ENCODE measurements around the gene KCNMB4.

The KCNMB4 gene

DNA sequence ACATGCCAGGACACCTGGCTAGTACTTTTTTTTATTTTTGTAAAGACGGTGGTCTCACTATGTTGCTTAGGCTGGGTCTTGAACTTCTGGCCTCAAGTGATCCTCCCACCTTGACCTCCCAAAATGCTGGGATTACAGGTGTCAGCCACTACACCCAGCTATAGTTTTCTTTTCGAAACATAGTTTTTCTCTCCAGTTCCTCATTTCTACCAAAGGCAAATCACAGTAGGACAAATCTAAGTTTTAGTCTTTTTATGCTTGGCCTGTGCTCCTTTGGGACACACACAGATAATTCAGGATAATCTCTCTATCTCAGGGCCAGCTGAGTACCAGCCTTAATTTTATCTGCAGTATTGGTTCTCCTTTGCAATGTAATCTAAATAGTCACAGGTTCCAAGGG lies 100.7 kb downstream of the KCNMB4 start:
- no peaks in the 10 kb centered on the region for H3K27me3 ChIP-seq (ENCODE audit: insufficient read depth, poor library complexity, severe bottlenecking)
- no peak overlapping the region for H3K27ac ChIP-seq (replicated peaks)
- TF ChIP-seq SPI1 (IDR thresholded peaks at IDR 0.05; ENCODE audit: borderline replicate concordance, low read depth): peak; percentile 58; the same call in 1 of the 2 replicates
- TF ChIP-seq, protein P1, sequence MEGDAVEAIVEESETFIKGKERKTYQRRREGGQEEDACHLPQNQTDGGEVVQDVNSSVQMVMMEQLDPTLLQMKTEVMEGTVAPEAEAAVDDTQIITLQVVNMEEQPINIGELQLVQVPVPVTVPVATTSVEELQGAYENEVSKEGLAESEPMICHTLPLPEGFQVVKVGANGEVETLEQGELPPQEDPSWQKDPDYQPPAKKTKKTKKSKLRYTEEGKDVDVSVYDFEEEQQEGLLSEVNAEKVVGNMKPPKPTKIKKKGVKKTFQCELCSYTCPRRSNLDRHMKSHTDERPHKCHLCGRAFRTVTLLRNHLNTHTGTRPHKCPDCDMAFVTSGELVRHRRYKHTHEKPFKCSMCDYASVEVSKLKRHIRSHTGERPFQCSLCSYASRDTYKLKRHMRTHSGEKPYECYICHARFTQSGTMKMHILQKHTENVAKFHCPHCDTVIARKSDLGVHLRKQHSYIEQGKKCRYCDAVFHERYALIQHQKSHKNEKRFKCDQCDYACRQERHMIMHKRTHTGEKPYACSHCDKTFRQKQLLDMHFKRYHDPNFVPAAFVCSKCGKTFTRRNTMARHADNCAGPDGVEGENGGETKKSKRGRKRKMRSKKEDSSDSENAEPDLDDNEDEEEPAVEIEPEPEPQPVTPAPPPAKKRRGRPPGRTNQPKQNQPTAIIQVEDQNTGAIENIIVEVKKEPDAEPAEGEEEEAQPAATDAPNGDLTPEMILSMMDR (IDR thresholded peaks at IDR 0.05; ENCODE audit: insufficient read depth, low read length): no peak
- DNase-seq (ENCODE audit: low read depth in 1 of 2, low spot score in 1 of 2): no peak
- H3K4me3 ChIP-seq (replicated peaks; ENCODE audit: insufficient read depth, low read length): no peak overlapping the region

DNA sequence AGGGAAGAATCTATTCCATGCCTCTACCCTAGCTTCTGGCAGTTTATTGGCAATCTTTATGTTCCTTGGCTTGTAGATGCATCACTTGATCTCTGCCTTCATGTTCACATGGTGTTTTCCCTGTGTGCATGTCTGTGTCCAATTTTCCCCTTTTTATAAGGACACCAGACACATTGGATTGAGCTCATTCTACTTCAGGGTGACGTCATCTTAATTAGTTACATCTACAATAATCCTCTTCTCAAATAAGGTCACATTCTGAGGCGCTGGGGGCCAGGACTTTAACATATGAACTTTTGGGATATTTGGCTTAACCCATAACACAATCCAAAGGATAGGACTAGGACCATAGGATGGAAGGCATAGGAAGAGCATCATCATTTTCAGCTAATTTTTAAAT lies 101.4 kb downstream of the KCNMB4 start:
- TF ChIP-seq GABPA (IDR thresholded peaks at IDR 0.05; ENCODE audit: low read depth): no peak
- no peak for TF ChIP-seq POLR2AphosphoS5 (IDR thresholded peaks at IDR 0.05; ENCODE audit: low read depth)
- TF ChIP-seq, protein P1 (IDR thresholded peaks at IDR 0.05; ENCODE audit: insufficient read depth, low read length): no peak
- no peak for TF ChIP-seq SPI1 (IDR thresholded peaks at IDR 0.05; ENCODE audit: borderline replicate concordance, low read depth)
- TF ChIP-seq, protein P2, sequence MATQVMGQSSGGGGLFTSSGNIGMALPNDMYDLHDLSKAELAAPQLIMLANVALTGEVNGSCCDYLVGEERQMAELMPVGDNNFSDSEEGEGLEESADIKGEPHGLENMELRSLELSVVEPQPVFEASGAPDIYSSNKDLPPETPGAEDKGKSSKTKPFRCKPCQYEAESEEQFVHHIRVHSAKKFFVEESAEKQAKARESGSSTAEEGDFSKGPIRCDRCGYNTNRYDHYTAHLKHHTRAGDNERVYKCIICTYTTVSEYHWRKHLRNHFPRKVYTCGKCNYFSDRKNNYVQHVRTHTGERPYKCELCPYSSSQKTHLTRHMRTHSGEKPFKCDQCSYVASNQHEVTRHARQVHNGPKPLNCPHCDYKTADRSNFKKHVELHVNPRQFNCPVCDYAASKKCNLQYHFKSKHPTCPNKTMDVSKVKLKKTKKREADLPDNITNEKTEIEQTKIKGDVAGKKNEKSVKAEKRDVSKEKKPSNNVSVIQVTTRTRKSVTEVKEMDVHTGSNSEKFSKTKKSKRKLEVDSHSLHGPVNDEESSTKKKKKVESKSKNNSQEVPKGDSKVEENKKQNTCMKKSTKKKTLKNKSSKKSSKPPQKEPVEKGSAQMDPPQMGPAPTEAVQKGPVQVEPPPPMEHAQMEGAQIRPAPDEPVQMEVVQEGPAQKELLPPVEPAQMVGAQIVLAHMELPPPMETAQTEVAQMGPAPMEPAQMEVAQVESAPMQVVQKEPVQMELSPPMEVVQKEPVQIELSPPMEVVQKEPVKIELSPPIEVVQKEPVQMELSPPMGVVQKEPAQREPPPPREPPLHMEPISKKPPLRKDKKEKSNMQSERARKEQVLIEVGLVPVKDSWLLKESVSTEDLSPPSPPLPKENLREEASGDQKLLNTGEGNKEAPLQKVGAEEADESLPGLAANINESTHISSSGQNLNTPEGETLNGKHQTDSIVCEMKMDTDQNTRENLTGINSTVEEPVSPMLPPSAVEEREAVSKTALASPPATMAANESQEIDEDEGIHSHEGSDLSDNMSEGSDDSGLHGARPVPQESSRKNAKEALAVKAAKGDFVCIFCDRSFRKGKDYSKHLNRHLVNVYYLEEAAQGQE (IDR thresholded peaks at IDR 0.05; ENCODE audit: insufficient replicate concordance, low read depth): no peak
- no peaks in the 10 kb centered on the region for H3K27me3 ChIP-seq (ENCODE audit: insufficient read depth, poor library complexity, severe bottlenecking)
- DNase-seq (ENCODE audit: low read depth in 1 of 2, low spot score in 1 of 2): no peak
- H3K4me3 ChIP-seq (replicated peaks; ENCODE audit: insufficient read depth, low read length): peak overlapping the region; percentile 63
- no peak overlapping the region; the same call in 1 of the 2 replicates for H3K27ac ChIP-seq (replicated peaks)

DNA sequence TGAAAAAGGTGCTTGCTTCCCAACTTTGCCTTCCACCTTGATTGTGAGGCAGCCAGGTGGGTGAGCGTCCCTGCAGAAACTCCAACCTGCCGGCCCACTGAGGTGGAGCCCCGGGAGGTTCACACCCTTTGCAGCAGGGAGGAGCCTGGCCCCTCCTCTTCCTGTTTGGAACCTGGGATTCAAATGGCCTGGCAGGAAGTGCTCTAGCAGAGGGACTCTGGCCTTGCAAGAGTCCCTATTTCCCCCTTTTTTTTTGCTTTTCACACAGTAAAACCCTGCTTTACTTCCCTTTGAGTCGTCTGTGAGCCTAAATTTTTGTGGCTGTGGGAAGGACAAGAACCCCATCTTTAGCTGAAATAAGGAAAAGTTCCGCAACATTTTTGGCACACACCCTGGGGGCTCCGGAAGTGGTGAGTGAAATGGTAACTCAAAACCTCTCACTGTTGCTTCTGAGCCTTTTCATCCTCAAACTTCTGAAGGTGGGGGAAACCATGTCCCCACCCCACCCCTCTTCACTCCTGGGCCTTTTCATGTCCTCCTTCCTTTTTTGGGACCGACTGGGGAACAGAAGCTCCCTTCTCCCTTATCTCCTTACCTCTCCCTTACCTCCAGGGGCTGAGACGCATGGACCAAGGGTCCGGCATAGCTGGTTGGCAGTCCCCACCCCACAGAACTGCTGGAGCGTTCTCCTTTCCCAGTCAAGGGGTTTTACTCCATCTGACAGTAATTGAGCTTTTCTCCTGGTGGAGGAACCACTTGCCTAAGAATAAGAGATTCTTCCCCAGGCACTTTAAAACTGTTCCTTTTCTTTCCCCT lies 102.0 kb downstream of the KCNMB4 start:
- DNase-seq (ENCODE audit: low read depth in 1 of 2, low spot score in 1 of 2): peak; percentile 43 to 65
- TF ChIP-seq, protein P1 (IDR thresholded peaks at IDR 0.05; ENCODE audit: insufficient read depth, low read length): no peak
- peak; percentile 61; the same call in 1 of the 2 replicates for TF ChIP-seq GABPA (IDR thresholded peaks at IDR 0.05; ENCODE audit: low read depth)
- TF ChIP-seq POLR2AphosphoS5 (IDR thresholded peaks at IDR 0.05; ENCODE audit: low read depth): no peak
- TF ChIP-seq SPI1 (IDR thresholded peaks at IDR 0.05; ENCODE audit: borderline replicate concordance, low read depth): peak; percentile 54; the same call in 1 of the 2 replicates
- TF ChIP-seq, protein P2 (IDR thresholded peaks at IDR 0.05; ENCODE audit: insufficient replicate concordance, low read depth): no peak
- no peaks in the 10 kb centered on the region for H3K27me3 ChIP-seq (ENCODE audit: insufficient read depth, poor library complexity, severe bottlenecking)
- peak overlapping the region; percentile 75 for H3K27ac ChIP-seq (replicated peaks)
- peak overlapping the region; percentile 63 for H3K4me3 ChIP-seq (replicated peaks; ENCODE audit: insufficient read depth, low read length)

All from HL-60 (cell line).